ENCODE measurements around the gene EYA2. TPM values are rescaled to one million over a fixed set of nuclear protein-coding genes. Genes with fewer than 3 reads are reported as not detected.

EYA2 gene
- polyA plus RNA-seq, 1 donor, result 2.7 TPM

- no peak for DNase-seq
Measured at GRCh38 chr20:47210470-47210869, 315.8 kb downstream of the EYA2 start.

GRCh38 chr20:47211036-47211435 lies 316.4 kb downstream of the EYA2 start:
- DNase-seq, result no peak

- no peak for DNase-seq
Measured at GRCh38 chr20:47212606-47213207, 318.1 kb downstream of the EYA2 start.

GRCh38 chr20:47213966-47214365 lies 319.3 kb downstream of the EYA2 start:
- DNase-seq, result no peak

GRCh38 chr20:47215653-47216397 lies 321.2 kb downstream of the EYA2 start:
- no peak for DNase-seq

GRCh38 chr20:47216819-47217410 lies 322.3 kb downstream of the EYA2 start:
- no peak for DNase-seq

- no peak for DNase-seq
Measured at GRCh38 chr20:47217482-47218446, 323.1 kb downstream of the EYA2 start.

GRCh38 chr20:47220161-47220582 lies 325.5 kb downstream of the EYA2 start:
- DNase-seq, result no peak

- DNase-seq, result no peak
Measured at GRCh38 chr20:47221036-47221625, 326.5 kb downstream of the EYA2 start.

- DNase-seq, result no peak
Measured at GRCh38 chr20:47222468-47223119, 328.0 kb downstream of the EYA2 start.

GRCh38 chr20:47223896-47224295 lies 329.3 kb downstream of the EYA2 start:
- no peak for DNase-seq

GRCh38 chr20:47224300-47224791 lies 329.7 kb downstream of the EYA2 start:
- DNase-seq, result no peak

GRCh38 chr20:47224857-47225256 lies 330.2 kb downstream of the EYA2 start:
- no peak for DNase-seq

GRCh38 chr20:47225458-47225857 lies 330.8 kb downstream of the EYA2 start:
- DNase-seq, result no peak

- no peak for DNase-seq
Measured at GRCh38 chr20:47227119-47227518, 332.5 kb downstream of the EYA2 start.

- DNase-seq, result no peak
Measured at GRCh38 chr20:47227576-47227975, 332.9 kb downstream of the EYA2 start.

GRCh38 chr20:47228654-47229053 lies 334.0 kb downstream of the EYA2 start:
- no peak for DNase-seq

- no peak for DNase-seq
Measured at GRCh38 chr20:47230811-47231256, 336.2 kb downstream of the EYA2 start.

GRCh38 chr20:47231382-47232039 lies 336.9 kb downstream of the EYA2 start:
- DNase-seq, result no peak

- DNase-seq, result no peak
Measured at GRCh38 chr20:47232518-47232917, 337.9 kb downstream of the EYA2 start.
